ENCODE measurements around the gene SSU72.
A peak's percentile ranks its signal among the peaks of the same experiment; 100 is the strongest.

SSU72 gene

DNA sequence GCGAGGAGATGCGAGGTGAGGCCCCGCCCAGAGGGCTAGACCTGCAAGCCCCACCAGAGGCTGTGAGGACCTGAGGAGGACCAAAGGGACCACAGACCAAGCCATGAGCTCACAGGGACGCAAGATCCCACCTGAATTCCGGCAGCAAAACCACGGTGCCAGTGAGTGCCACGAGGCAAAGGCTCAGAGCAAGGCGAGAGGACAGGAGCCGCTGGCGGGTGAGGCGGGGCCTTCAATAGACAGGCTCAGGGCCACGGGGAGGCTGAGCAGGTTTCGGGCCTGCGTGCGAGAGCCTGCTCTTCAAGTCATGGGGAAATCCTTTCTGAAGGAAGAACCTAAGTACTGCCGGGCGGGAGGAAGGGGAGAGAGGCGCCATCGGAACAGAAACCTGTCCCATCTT, 27.2 kb downstream of the SSU72 start:
- Histone ChIP-seq H4K20me1 (peaks cover 52 to 100% (median 92%) of the 10 kb centered on the region in 11 experiments; a peak in 21 of 22 replicates), H3K4me3 (no peak overlapping the region), H3K27me3 (no peaks in the 10 kb centered on the region), H3K4me2 (no peak overlapping the region), H3K9me3 (replicated peaks in 1 of 11) (no peaks in the 10 kb centered on the region), H3K36me3 (peaks cover 14 to 72% (median 45%) of the 10 kb centered on the region in 11 experiments), H3K9ac (0 out of 22 replicates have a peak overlapping the region, but pooled peaks of 4 of the 11 experiments have one; percentile 9 to 34 (median 16)), H3K27ac (no peak overlapping the region), H3K4me1 (peaks cover 9 to 26% (median 21%) of the 10 kb centered on the region in 10 experiments; a peak in 19 of 20 replicates)
- TF ChIP-seq Cebpa-rat (IDR thresholded peaks at IDR 0.05), result no peak

DNA sequence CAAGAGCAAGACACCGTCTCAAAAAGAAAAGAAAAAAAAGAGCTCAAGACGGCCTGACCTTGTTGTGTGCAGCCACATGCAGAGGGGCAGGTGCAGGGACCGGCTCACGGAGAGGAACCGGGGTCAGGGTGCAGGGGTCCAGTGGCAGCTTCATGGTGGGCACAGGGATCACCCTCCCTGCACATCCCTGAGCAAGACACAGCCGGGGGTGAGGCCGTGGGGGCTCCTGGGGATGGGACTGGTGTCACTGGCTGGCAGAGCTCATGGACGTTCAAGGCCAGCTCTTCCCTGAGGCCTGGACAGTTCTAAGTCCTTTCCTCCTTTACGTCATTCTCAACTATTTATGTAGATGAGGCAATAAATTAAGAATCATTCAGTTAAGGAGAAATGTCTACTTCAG, 27.7 kb downstream of the SSU72 start:
- Histone ChIP-seq H3K4me2 (no peak overlapping the region), H3K4me1 (peaks cover 4 to 21% (median 18%) of the 10 kb centered on the region in 10 experiments; a peak in 19 of 20 replicates), H3K36me3 (peaks cover 19 to 72% (median 47%) of the 10 kb centered on the region in 11 experiments), H3K9ac (0 out of 22 replicates have a peak overlapping the region, but pooled peaks of 2 of the 11 experiments have one; percentile 9 to 12), H3K9me3 (replicated peaks in 1 of 11) (no peaks in the 10 kb centered on the region), H4K20me1 (peaks cover 53 to 100% (median 92%) of the 10 kb centered on the region in 11 experiments; a peak in 21 of 22 replicates), H3K27ac (no peak overlapping the region), H3K4me3 (no peak overlapping the region), H3K27me3 (peaks cover 0 to 2% (median 0%) of the 10 kb centered on the region in 11 experiments; a peak in 1 of 22 replicates)
- no peak for TF ChIP-seq Cebpa-rat (IDR thresholded peaks at IDR 0.05)

DNA sequence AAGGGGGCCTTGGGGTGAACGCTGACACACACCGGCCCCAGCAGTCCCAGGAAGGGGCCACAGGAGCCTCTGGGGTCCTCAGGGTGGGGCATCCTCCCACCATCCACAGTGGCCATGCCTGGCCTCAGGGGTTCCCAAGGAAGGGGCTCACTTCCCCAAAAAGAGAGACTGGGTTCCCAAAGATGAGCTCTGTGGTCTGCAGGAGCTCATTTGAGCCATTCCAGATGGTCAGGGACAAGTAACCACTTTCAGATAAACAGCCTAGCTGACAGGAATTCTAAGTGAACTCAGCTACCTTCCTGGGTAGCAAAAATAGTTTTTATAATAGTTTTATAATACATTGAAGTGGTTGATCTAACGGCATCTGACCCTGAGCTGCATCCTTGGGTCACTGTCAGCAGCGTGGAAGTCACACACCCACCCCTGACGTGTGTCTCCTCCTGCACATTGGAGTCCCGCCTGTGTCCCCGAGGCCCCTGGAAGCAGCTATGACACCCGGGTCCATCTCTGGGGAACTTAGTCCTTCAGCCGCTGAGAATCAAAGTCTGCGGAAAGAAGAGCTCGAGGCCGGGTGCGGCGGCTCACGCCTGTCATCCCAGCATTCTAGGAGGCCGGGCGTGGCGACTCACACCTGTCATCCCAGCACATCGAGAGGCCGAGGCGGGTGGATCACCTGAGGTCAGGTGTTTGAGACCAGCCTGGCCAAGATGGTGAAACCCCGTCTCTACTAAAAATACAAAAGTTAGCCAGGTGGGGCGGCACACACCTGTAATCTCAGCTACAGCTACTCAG, 28.5 kb downstream of the SSU72 start:
- Histone ChIP-seq H3K4me3 (no peak overlapping the region), H3K9me3 (replicated peaks in 1 of 11) (no peaks in the 10 kb centered on the region), H3K27ac (no peak overlapping the region), H3K4me2 (no peak overlapping the region), H3K4me1 (peaks cover 0 to 12% (median 10%) of the 10 kb centered on the region in 10 experiments; a peak in 16 of 20 replicates), H4K20me1 (peaks cover 53 to 100% (median 92%) of the 10 kb centered on the region in 11 experiments; a peak in 21 of 22 replicates), H3K36me3 (peaks cover 26 to 76% (median 56%) of the 10 kb centered on the region in 11 experiments), H3K27me3 (peaks cover 3 to 10% (median 4%) of the 10 kb centered on the region in 11 experiments; a peak in 19 of 22 replicates), H3K9ac (no peak overlapping the region; a peak in 1 of 22 replicates)
- no peak for TF ChIP-seq Cebpa-rat (IDR thresholded peaks at IDR 0.05)

DNA sequence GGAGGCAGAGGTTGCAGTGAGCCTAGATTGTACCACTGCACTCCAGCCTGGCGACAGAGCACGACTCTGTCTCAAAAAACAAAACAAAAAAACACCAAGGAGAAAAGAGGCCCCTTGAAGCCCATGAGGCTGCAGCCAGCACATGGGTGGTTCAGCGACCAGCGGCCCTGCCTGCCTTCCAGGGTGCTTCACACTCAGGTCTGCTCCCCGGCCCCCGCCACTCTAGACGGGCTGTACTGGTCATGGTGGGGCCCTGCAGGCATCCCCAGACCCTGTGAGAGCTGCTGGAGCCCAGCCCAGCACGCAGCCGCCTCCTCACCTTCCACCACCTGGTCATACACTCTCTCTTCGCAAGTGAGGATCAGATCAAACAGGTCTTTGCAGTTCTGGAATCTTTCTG, 30.1 kb downstream of the SSU72 start:
- H3K36me3 ChIP-seq, result peaks cover 31 to 81% (median 61%) of the 10 kb centered on the region in 11 experiments
- H3K27ac ChIP-seq, result no peak overlapping the region
- H3K4me1 ChIP-seq, result peaks cover 0 to 9% (median 6%) of the 10 kb centered on the region in 10 experiments; a peak in 10 of 20 replicates
- H4K20me1 ChIP-seq, result peaks cover 47 to 92% (median 87%) of the 10 kb centered on the region in 11 experiments; a peak in 21 of 22 replicates
- no peak overlapping the region for H3K9ac ChIP-seq
- H3K27me3 ChIP-seq, result peaks cover 11 to 26% (median 14%) of the 10 kb centered on the region in 11 experiments
- no peaks in the 10 kb centered on the region for H3K9me3 ChIP-seq (replicated peaks in 1 of 11)
- no peak for TF ChIP-seq Cebpa-rat (IDR thresholded peaks at IDR 0.05)
- H3K4me2 ChIP-seq, result no peak overlapping the region
- no peak overlapping the region for H3K4me3 ChIP-seq

DNA sequence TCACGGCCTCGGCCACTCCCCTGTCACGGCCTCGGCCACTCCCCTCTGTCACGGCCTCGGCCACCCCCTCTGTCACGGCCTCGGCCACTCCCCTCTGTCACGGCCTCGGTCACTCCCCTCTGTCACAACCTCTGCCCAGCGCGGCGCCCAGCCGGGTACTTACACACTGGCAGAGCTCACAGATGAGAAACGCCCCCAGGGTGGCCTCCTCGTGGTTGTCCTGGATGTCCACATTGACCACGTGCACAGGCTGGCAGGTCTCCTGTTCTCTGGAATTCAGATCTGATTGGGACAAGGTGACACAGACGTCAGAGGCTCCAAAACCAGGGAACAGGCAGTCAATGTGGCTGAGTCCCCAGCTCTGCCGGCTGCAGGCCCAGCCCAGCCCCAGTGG, 31.0 kb downstream of the SSU72 start:
- Histone ChIP-seq H3K4me2 (no peak overlapping the region), H4K20me1 (peaks cover 47 to 92% (median 86%) of the 10 kb centered on the region in 11 experiments; a peak in 21 of 22 replicates), H3K4me1 (peaks cover 0 to 11% (median 6%) of the 10 kb centered on the region in 10 experiments; a peak in 10 of 20 replicates), H3K4me3 (no peak overlapping the region), H3K36me3 (peaks cover 31 to 76% (median 60%) of the 10 kb centered on the region in 11 experiments), H3K9ac (no peak overlapping the region), H3K27me3 (peaks cover 19 to 35% (median 23%) of the 10 kb centered on the region in 11 experiments), H3K27ac (no peak overlapping the region), H3K9me3 (replicated peaks in 1 of 11) (no peaks in the 10 kb centered on the region)
- no peak for TF ChIP-seq Cebpa-rat (IDR thresholded peaks at IDR 0.05)

DNA sequence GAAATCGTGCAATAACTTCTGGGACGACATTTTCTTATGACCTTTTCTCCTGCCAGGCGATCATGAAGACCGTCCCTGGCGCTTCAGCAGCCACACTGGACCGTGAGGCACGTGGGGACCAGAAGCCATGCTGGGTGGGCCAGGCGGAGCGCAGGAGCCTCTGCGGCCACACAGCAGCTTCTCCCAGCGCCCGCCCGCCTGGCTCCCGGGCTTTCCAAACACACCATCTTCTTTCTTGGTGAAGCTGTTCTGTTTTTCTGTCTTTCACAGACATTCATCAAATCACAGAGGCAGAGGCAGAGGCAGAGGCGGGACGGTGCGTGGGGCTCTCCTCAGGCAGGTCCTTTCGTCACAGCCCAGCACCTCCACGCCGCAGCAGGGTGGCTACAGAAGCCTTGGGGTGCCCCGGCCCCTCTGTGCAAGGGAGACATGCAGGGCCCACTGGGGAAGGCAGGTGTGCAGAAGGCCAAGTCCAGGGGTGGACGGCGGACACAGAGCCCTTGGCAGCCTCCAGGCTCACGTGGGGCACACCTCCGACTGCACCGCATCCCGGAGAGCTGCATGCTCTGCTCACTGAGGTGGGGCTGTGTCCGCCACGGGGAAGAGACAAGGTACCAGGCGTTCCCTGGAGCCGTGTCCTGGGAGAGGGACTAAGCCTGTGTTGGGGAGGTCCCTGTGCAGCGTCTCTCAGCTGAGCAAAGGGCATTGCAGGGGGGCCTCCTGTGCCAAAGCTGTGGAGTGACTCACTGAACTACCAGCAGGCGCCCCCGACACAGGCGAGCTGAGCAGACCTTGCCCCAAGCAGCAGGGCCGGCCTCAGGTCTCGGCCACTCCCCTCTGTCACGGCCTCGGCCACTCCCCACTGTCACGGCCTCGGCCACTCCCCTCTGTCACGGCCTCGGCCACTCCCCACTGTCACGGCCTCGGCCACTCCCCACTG, 31.6 kb downstream of the SSU72 start:
- peaks cover 31 to 71% (median 60%) of the 10 kb centered on the region in 11 experiments for H3K36me3 ChIP-seq
- H3K4me1 ChIP-seq, result peaks cover 0 to 11% (median 6%) of the 10 kb centered on the region in 10 experiments; a peak in 10 of 20 replicates
- no peak overlapping the region for H3K4me2 ChIP-seq
- no peak overlapping the region for H3K4me3 ChIP-seq
- peaks cover 45 to 92% (median 86%) of the 10 kb centered on the region in 11 experiments; a peak in 21 of 22 replicates for H4K20me1 ChIP-seq
- peaks cover 21 to 41% (median 28%) of the 10 kb centered on the region in 11 experiments for H3K27me3 ChIP-seq
- no peak overlapping the region for H3K9ac ChIP-seq
- H3K9me3 ChIP-seq (replicated peaks in 1 of 11), result no peaks in the 10 kb centered on the region
- TF ChIP-seq Cebpa-rat (IDR thresholded peaks at IDR 0.05), result no peak
- H3K27ac ChIP-seq, result no peak overlapping the region

DNA sequence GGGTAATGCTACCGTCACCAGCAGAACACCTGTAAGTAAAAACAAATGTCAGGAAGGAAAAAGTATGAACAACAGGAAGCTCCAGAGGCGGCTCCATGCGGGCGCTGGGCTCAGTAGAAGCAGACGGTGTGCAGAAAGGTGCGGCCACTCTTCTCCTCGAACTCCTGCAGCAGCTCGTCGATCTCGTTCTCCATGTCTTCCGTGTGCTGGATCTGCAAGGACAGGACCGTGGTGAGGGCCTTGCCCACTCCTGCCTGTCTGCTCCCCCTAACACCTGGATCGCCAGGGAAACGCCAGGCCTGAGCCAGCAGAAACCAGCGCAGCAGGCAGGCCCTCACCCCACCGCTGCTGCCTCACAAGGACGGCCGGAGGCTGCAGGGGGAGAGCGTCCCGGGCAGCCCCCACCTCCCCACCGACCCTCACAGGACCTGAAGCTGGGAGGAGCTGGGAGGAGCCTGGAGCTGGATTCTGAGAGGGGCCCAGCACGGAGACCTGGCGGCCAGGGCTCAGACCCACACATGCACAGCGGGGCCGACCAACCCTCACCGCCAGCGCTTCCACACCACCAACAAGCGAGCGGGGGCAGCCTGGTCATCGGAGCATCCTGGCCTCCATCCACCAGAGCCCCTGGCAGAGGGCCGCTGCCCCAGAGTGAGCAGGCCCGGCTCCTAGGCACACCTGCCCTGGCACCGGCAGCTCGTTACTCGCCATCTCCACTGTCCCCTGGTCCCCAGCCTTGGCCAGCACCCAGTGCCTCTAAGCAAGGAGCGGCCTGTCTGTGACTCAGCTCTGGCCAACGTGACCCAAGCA, 32.5 kb downstream of the SSU72 start:
- no peak overlapping the region for H3K4me2 ChIP-seq
- H3K9me3 ChIP-seq (replicated peaks in 1 of 11), result no peaks in the 10 kb centered on the region
- H3K27me3 ChIP-seq, result peaks cover 21 to 42% (median 30%) of the 10 kb centered on the region in 11 experiments
- no peak overlapping the region for H3K9ac ChIP-seq
- H4K20me1 ChIP-seq, result peaks cover 41 to 92% (median 82%) of the 10 kb centered on the region in 11 experiments; a peak in 21 of 22 replicates
- H3K4me1 ChIP-seq, result peaks cover 0 to 11% (median 6%) of the 10 kb centered on the region in 10 experiments; a peak in 10 of 20 replicates
- peaks cover 31 to 63% (median 53%) of the 10 kb centered on the region in 11 experiments for H3K36me3 ChIP-seq
- no peak overlapping the region for H3K4me3 ChIP-seq
- TF ChIP-seq Cebpa-rat (IDR thresholded peaks at IDR 0.05), result no peak
- H3K27ac ChIP-seq, result no peak overlapping the region
